NB4 (cell line): Measurements from ENCODE around the gene EGLN2.
A peak's percentile ranks its signal among the peaks of the same experiment; 100 is the strongest.
"Not testable (repeated sequence)": the region's sequence is repeated elsewhere in the genome, so short reads cannot be mapped to it uniquely, and the experiment has no call there.

Experiments
- DNase-seq: peaks from one replicate; pipeline ENCODE4 v3.0.0; 2010; ENCODE audit warnings: low read depth
- H3K4me3 ChIP-seq: one replicate; pipeline ENCODE4 v1.5.1; 2011; ENCODE audit warnings: mild to moderate bottlenecking, low read depth, low read length, moderate library complexity
- CTCF ChIP-seq: IDR thresholded peaks from one replicate; pipeline ENCODE4 v1.5.1; 2012; ENCODE audit warnings: low read depth, low read length
- MAX ChIP-seq: IDR thresholded peaks from 2 replicates; pipeline ENCODE4 v1.6.1; 2011; ENCODE audit warnings: low read depth, low read length
- MYC ChIP-seq: IDR thresholded peaks from 2 replicates; pipeline ENCODE4 v1.6.1; 2011; ENCODE audit warnings: low read depth, low read length
- POLR2A ChIP-seq: IDR thresholded peaks from 2 replicates; pipeline ENCODE4 v1.6.1; 2011; ENCODE audit warnings: mild to moderate bottlenecking; ENCODE audit not compliant: insufficient read length; ENCODE audit errors: extremely low read depth

The EGLN2 gene

GRCh38 chr19:40811478-40812341, 12.7 kb downstream of the EGLN2 start:
- DNase-seq = no peak
- no peak for TF ChIP-seq CTCF
- TF ChIP-seq MAX = no peak
- TF ChIP-seq POLR2A = no peak
- TF ChIP-seq MYC = no peak
- H3K4me3 ChIP-seq = no peak overlapping the region

- H3K4me3 ChIP-seq, DNase-seq: not testable (repeated sequence)
These were observed 13.6 kb downstream of the EGLN2 start for GRCh38 chr19:40812571-40812970.

GRCh38 chr19:40813182-40813581, 14.2 kb downstream of the EGLN2 start:
- TF ChIP-seq CTCF (no peak), MYC (no peak), POLR2A (no peak), MAX (no peak)
- no peak overlapping the region for H3K4me3 ChIP-seq
- no peak for DNase-seq

- H3K4me3 ChIP-seq = no peak overlapping the region
- DNase-seq = no peak
- TF ChIP-seq POLR2A (no peak), MYC (no peak), CTCF (no peak), MAX (no peak)
These were observed 16.2 kb downstream of the EGLN2 start for GRCh38 chr19:40815223-40815622.

- not testable (repeated sequence) for H3K4me3 ChIP-seq, DNase-seq
These were observed 19.7 kb downstream of the EGLN2 start for GRCh38 chr19:40818480-40819399.

GRCh38 chr19:40819479-40820234, 20.7 kb downstream of the EGLN2 start:
- TF ChIP-seq CTCF = peak; percentile 40
- peak; percentile 43 for DNase-seq
- H3K4me3 ChIP-seq = not testable (repeated sequence)
